Thyroid gland (tissue), 4 donors: ENCODE data around the gene XRCC6.

ENCODE experiments used
- CTCF ChIP-seq, 6 experiments: fragments of 200-600 bp in 3 of 6; fragments of 450-650 bp in 3 of 6; sonication (generic) in 3 of 6; IDR thresholded peaks; one replicate each; pipeline ENCODE4 v1.5.1; 2016 to 2019; ENCODE audit warnings: antibody characterized with exemption in 6 of 6, mild to moderate bottlenecking in 2 of 6, inconsistent platforms in 1 of 6, moderate library complexity in 1 of 6
- POLR2A ChIP-seq, 2 donors: fragments of 450-650 bp; IDR thresholded peaks; one replicate each; pipeline ENCODE4 v1.6.1; 2017; ENCODE audit warnings: antibody characterized with exemption in 2 of 2, mild to moderate bottlenecking in 2 of 2, moderate library complexity in 1 of 2

DNA sequence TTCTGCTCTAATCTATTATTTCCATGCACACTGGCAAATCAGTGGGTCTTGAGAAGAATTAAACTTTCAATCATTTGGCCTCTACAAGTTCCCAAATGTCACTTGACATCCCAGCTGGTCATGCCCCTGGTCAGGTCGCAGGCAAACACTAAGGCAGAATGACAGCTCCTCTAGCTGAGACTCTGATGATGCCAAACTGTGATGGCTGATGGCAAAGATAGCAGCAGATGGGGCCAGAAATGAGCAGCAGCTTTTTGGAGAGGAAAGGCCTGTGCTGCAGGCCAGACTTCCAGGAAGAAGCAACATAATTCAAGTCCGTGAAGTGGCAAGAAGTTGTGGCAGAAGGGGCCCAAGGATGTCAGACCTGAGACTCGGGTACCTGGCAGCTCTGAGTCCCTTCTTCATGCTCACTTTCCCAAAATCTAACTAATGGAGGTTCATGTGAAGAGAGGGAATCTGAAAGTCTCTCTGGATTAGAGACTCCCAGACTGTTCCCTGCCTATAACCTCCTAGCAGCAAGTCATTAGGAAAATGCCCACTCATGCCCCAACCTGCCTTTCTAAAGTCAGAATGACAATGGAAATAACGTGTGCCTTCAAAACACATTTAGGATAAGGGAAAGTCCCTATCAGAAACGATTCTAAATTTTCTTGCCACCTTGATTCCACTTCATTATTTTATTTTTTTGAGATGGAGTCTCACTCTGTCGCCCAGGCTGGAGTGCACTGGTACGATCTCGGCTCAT, 22.0 kb upstream of the XRCC6 start:
- TF ChIP-seq CTCF (IDR thresholded peaks at IDR 0.05) = no peak
- no peak for TF ChIP-seq POLR2A (IDR thresholded peaks at IDR 0.05)
